ENCODE data around the gene TBC1D25. TPM values are rescaled to one million over a fixed set of nuclear protein-coding genes. Genes with fewer than 3 reads are reported as not detected.
A peak's percentile ranks its signal among the peaks of the same experiment; 100 is the strongest.
"Not testable (repeated sequence)": the region's sequence is repeated elsewhere in the genome, so short reads cannot be mapped to it uniquely, and the experiment has no call there.

The TBC1D25 gene
- total RNA-seq, 2 donors from 2014 or later = 13.0 to 15.0 TPM

- intact Hi-C loops (cut with DNase I) = loop anchor here in 1 of 2 donors (5.0 kb wide), 1 partner anchor 1986 kb away; no protein-coding TSS in a partner anchor
- no peak for DNase-seq (ENCODE audit: low spot score)
These were observed 25.8 kb upstream of the TBC1D25 start for GRCh38 chrX:48513670-48514069.

GRCh38 chrX:48514126-48514806, 25.2 kb upstream of the TBC1D25 start:
- DNase-seq (ENCODE audit: low spot score) = no peak
- intact Hi-C loops (cut with DNase I) = loop anchor here in 1 of 2 donors (5.0 kb wide), 1 partner anchor 1987 kb away; no protein-coding TSS in a partner anchor

GRCh38 chrX:48514868-48515460, 24.6 kb upstream of the TBC1D25 start:
- intact Hi-C loops (cut with DNase I) = loop anchor here in 1 of 2 donors (5.0 kb wide), 2 partner anchors 558 to 1988 kb away; no protein-coding TSS in a partner anchor

GRCh38 chrX:48515842-48516241, 23.7 kb upstream of the TBC1D25 start:
- peak; percentile 54 for DNase-seq (ENCODE audit: low spot score)
- intact Hi-C loops (cut with DNase I) = loop anchor here in 1 of 2 donors (5.0 kb wide), 1 partner anchor 559 kb away; no protein-coding TSS in a partner anchor

More at GRCh38 chrX:48514868-48515460, 24.6 kb upstream of the TBC1D25 start:
- DNase-seq (ENCODE audit: low spot score) = peak; percentile 58

GRCh38 chrX:48516285-48516684, 23.2 kb upstream of the TBC1D25 start:
- no peak for DNase-seq (ENCODE audit: low spot score)
- intact Hi-C loops (cut with DNase I) = loop anchor here in 1 of 2 donors (5.0 kb wide), 1 partner anchor 559 kb away; no protein-coding TSS in a partner anchor

- DNase-seq (ENCODE audit: low spot score) = peak; percentile 65
- intact Hi-C loops (cut with DNase I) = loop anchor here in 1 of 2 donors (5.0 kb wide), 1 partner anchor 560 kb away; no protein-coding TSS in a partner anchor
These were observed 22.5 kb upstream of the TBC1D25 start for GRCh38 chrX:48516987-48517386.

GRCh38 chrX:48519481-48519880, 20.0 kb upstream of the TBC1D25 start:
- intact Hi-C loops (cut with DNase I) = loop anchor here in 1 of 2 donors (5.0 kb wide), 1 partner anchor 562 kb away; no protein-coding TSS in a partner anchor
- DNase-seq (ENCODE audit: low spot score) = not testable (repeated sequence)

- intact Hi-C loops (cut with DNase I) = no loop called here
- peak; percentile 38 for DNase-seq (ENCODE audit: low spot score)
These were observed 19.1 kb upstream of the TBC1D25 start for GRCh38 chrX:48520455-48520854.

GRCh38 chrX:48520976-48521352, 18.6 kb upstream of the TBC1D25 start:
- intact Hi-C loops (cut with DNase I) = no loop called here
- no peak for DNase-seq (ENCODE audit: low spot score)

GRCh38 chrX:48521353-48522243, 17.9 kb upstream of the TBC1D25 start, which contains the start of gene EBP:
TSS of gene EBP (plus strand) at chrX:48521808. CDS start at chrX:48523772, 1,964 bp downstream.
- DNase-seq (ENCODE audit: low spot score) = peak; percentile 96
- intact Hi-C loops (cut with DNase I) = no loop called here

- no peak for DNase-seq (ENCODE audit: low spot score)
- intact Hi-C loops (cut with DNase I) = no loop called here
These were observed 17.2 kb upstream of the TBC1D25 start for GRCh38 chrX:48522291-48522690.

- no peak for DNase-seq (ENCODE audit: low spot score)
- intact Hi-C loops (cut with DNase I) = no loop called here
These were observed 15.8 kb upstream of the TBC1D25 start for GRCh38 chrX:48523682-48524081.

- intact Hi-C loops (cut with DNase I); DNase-seq (ENCODE audit: low spot score): not testable (repeated sequence)
These were observed 13.7 kb upstream of the TBC1D25 start for GRCh38 chrX:48525853-48526252.

GRCh38 chrX:48530736-48531135, 8.8 kb upstream of the TBC1D25 start:
- DNase-seq (ENCODE audit: low spot score) = no peak
- intact Hi-C loops (cut with DNase I) = no loop called here

- no peak for DNase-seq (ENCODE audit: low spot score)
- intact Hi-C loops (cut with DNase I) = no loop called here
These were observed 8.1 kb upstream of the TBC1D25 start for GRCh38 chrX:48531358-48531959.

- intact Hi-C loops (cut with DNase I) = no loop called here
- DNase-seq (ENCODE audit: low spot score) = no peak
These were observed 7.4 kb upstream of the TBC1D25 start for GRCh38 chrX:48532161-48532560.

GRCh38 chrX:48533165-48533564, 6.3 kb upstream of the TBC1D25 start:
- intact Hi-C loops (cut with DNase I) = no loop called here
- DNase-seq (ENCODE audit: low spot score) = no peak

GRCh38 chrX:48538641-48539344, 721 bp upstream of the TBC1D25 start:
- intact Hi-C loops (cut with DNase I) = no loop called here
- DNase-seq (ENCODE audit: low spot score) = no peak

GRCh38 chrX:48540028-48540375, 488 bp downstream of the TBC1D25 start:
- intact Hi-C loops (cut with DNase I) = no loop called here
- DNase-seq (ENCODE audit: low spot score) = no peak
